GM12875 (cell line): ENCODE measurements around the gene NFKBIB.
A peak's percentile ranks its signal among the peaks of the same experiment; 100 is the strongest.

Experiments used
- H3K4me3 ChIP-seq: one replicate; pipeline ENCODE4 v1.5.1; 2011; ENCODE audit warnings: low read depth, low read length, control low read depth
- CTCF ChIP-seq: IDR thresholded peaks from 2 replicates; pipeline ENCODE4 v1.5.1; 2011; ENCODE audit warnings: low read depth, mild to moderate bottlenecking, control low read depth, inconsistent platforms, low read length, moderate library complexity, borderline replicate concordance; ENCODE audit not compliant: insufficient read depth

NFKBIB gene

GRCh38 chr19:38924388-38924787 is 24.6 kb downstream of the NFKBIB start:
- no peak overlapping the region for H3K4me3 ChIP-seq
- no peak for TF ChIP-seq CTCF

GRCh38 chr19:38928391-38929001 is 28.7 kb downstream of the NFKBIB start:
- no peak overlapping the region for H3K4me3 ChIP-seq
- no peak for TF ChIP-seq CTCF

- H3K4me3 ChIP-seq = peak within 1 kb of the TSS; percentile 67
- TF ChIP-seq CTCF = peak; percentile 99
Measured at GRCh38 chr19:38929929-38930775, 30.4 kb downstream of the NFKBIB start, which contains the start of gene SARS2. SARS2 (minus strand) TSS chr19:38930763; CDS start chr19:38930736, 27 bp downstream.

GRCh38 chr19:38930776-38931520 is 31.2 kb downstream of the NFKBIB start, which contains the start of gene MRPS12:
MRPS12 (plus strand) TSS chr19:38930944; CDS start chr19:38931295, 351 bp downstream.
- no peak for TF ChIP-seq CTCF
- H3K4me3 ChIP-seq = peak within 1 kb of the TSS; percentile 67

- peak overlapping the region; percentile 63 for H3K4me3 ChIP-seq
- no peak for TF ChIP-seq CTCF
Measured at GRCh38 chr19:38931521-38931793, 31.7 kb downstream of the NFKBIB start.

- H3K4me3 ChIP-seq = no peak overlapping the region
Measured at GRCh38 chr19:38932425-38933179, 32.8 kb downstream of the NFKBIB start.

More at GRCh38 chr19:38932425-38933179, 32.8 kb downstream of the NFKBIB start:
- peak; percentile 53; the same call in 1 of the 2 replicates for TF ChIP-seq CTCF
